ENCODE results near the gene EXOC3L1. TPM values are rescaled to one million over a fixed set of nuclear protein-coding genes. Genes with fewer than 3 reads are reported as not detected.

Gene EXOC3L1
- total and polyA plus RNA-seq, 8 donors = 7.5 to 16.9 (median 10.4) TPM

- Histone ChIP-seq H3K27ac (no peak overlapping the region), H3K9me3 (no peaks in the 10 kb centered on the region), H3K36me3 (peaks cover 0 to 52% of the 10 kb centered on the region in 2 donors), H3K4me1 (peaks cover 18 to 65% of the 10 kb centered on the region in 2 donors), H3K27me3 (no peaks in the 10 kb centered on the region), H3K4me3 (peak overlapping the region in 1 of 2 donors; percentile 99)
- intact Hi-C loops (cut with DNase I) = no loop called here
- TF ChIP-seq CTCF (IDR thresholded peaks at IDR 0.05) = no peak
- DNase-seq (peak in 1 of 4 donors; percentile 2), ATAC-seq (no peak)
These were observed 3.6 kb upstream of the EXOC3L1 start for GRCh38 chr16:67193536-67193935.

GRCh38 chr16:67192781-67193361, 2.9 kb upstream of the EXOC3L1 start:
- Histone ChIP-seq H3K36me3 (peaks cover 0 to 45% of the 10 kb centered on the region in 2 donors), H3K9me3 (no peaks in the 10 kb centered on the region), H3K4me3 (peak overlapping the region; percentile 97 to 99), H3K27ac (peak overlapping the region in 1 of 2 donors; percentile 82), H3K4me1 (peaks cover 15 to 58% of the 10 kb centered on the region in 2 donors), H3K27me3 (no peaks in the 10 kb centered on the region)
- ATAC-seq = no peak
- TF ChIP-seq CTCF (IDR thresholded peaks at IDR 0.05) = no peak
- DNase-seq = no peak
- intact Hi-C loops (cut with DNase I) = no loop called here

- Histone ChIP-seq H3K27ac (peak within 1 kb of the TSS; percentile 48 to 82), H3K4me1 (peaks cover 15 to 52% of the 10 kb centered on the region in 2 donors), H3K4me3 (peak within 1 kb of the TSS; percentile 97 to 99), H3K9me3 (no peaks in the 10 kb centered on the region), H3K27me3 (no peaks in the 10 kb centered on the region), H3K36me3 (peaks cover 0 to 38% of the 10 kb centered on the region in 2 donors)
- intact Hi-C loops (cut with DNase I) = no loop called here
- DNase-seq (peak; percentile 86 to 98 (median 92)), ATAC-seq (peak; percentile 98)
- TF ChIP-seq CTCF (IDR thresholded peaks at IDR 0.05) = no peak
These were observed 2.2 kb upstream of the EXOC3L1 start, which contains the start of gene E2F4 for GRCh38 chr16:67191995-67192681. Gene E2F4, plus strand, starts transcription at chr16:67192155. Its CDS starts 73 bp downstream, at chr16:67192228.

GRCh38 chr16:67191411-67191994, 1.6 kb upstream of the EXOC3L1 start:
- H3K4me3 ChIP-seq = peak overlapping the region; percentile 97 to 99
- DNase-seq = no peak
- intact Hi-C loops (cut with DNase I) = no loop called here
- H3K27me3 ChIP-seq = no peaks in the 10 kb centered on the region
- peak overlapping the region in 1 of 2 donors; percentile 82 for H3K27ac ChIP-seq
- peaks cover 15 to 45% of the 10 kb centered on the region in 2 donors for H3K4me1 ChIP-seq
- peaks cover 0 to 31% of the 10 kb centered on the region in 2 donors for H3K36me3 ChIP-seq
- no peaks in the 10 kb centered on the region for H3K9me3 ChIP-seq
- no peak for TF ChIP-seq CTCF (IDR thresholded peaks at IDR 0.05)
- ATAC-seq = no peak

Data from left lung (tissue), 10 donors.